ENCODE data around the gene SLC22A13. TPM values are rescaled to one million over a fixed set of nuclear protein-coding genes. Genes with fewer than 3 reads are reported as not detected.

Gene SLC22A13
- total and polyA plus RNA-seq, 9 of the 15 experiments (the other 6 are each of a cell fraction or from before 2014, with no cell fraction given): 0.09 to 0.49 (median 0.17) TPM; not detected in 3

DNA sequence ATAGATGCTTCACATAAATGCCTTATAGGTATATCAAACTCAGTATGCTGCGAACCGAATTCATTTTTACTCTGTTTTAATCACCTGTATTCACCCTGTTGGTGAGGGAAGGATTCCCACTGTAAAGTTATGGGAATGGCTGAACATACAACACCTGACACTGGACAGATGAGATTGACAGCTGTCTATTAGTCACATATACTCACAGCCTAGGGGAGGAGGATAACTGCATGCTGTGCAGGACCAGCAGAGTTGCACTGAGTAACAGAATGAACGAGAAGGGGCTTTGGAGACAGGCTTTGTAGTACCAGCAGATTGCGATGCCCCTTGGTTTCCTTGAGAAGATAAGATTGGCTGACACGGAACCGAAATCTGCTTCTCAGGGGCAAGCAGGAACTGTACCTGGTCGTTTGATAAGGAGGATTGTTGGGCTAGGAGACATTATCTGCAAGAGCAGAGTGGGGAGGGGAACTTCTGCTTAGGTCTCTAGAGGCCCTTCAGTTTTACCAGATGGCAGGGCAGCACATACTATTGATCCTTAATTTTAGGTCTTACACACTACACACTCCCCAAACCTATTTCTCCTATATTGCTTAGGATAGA lies 43.5 kb upstream of the SLC22A13 start (continued):
- TF ChIP-seq ZBTB7A (IDR thresholded peaks at IDR 0.05; ENCODE audit: borderline replicate concordance, control insufficient read depth, low read depth, low read length) (no peak), ELK3 (CRISPR knock-in tag; IDR thresholded peaks at IDR 0.05) (no peak), NUFIP1 (IDR thresholded peaks at IDR 0.05; ENCODE audit: partially characterized antibody) (no peak), NR1H2 (CRISPR knock-in tag; IDR thresholded peaks at IDR 0.05) (no peak), ETS2 (tag; IDR thresholded peaks at IDR 0.05; ENCODE audit: borderline replicate concordance, poor library complexity, severe bottlenecking) (no peak), TCF7 (IDR thresholded peaks at IDR 0.05; ENCODE audit: borderline replicate concordance) (no peak), CEBPB (tag; IDR thresholded peaks at IDR 0.05) (no peak), HMBOX1 (IDR thresholded peaks at IDR 0.05) (no peak), JUNB (CRISPR knock-in tag; conservative IDR thresholded peaks at IDR 0.05) (no peak), GATA2 (CRISPR knock-in tag; IDR thresholded peaks at IDR 0.05) (0 out of 2 replicates have a peak, but pooled peaks have one; percentile 19), MXI1 (IDR thresholded peaks at IDR 0.05; ENCODE audit: low read depth, low read length) (no peak), SOX6 (IDR thresholded peaks at IDR 0.05) (peak; percentile 52; the same call in 1 of the 2 replicates)
- TF ChIP-seq, protein P1, sequence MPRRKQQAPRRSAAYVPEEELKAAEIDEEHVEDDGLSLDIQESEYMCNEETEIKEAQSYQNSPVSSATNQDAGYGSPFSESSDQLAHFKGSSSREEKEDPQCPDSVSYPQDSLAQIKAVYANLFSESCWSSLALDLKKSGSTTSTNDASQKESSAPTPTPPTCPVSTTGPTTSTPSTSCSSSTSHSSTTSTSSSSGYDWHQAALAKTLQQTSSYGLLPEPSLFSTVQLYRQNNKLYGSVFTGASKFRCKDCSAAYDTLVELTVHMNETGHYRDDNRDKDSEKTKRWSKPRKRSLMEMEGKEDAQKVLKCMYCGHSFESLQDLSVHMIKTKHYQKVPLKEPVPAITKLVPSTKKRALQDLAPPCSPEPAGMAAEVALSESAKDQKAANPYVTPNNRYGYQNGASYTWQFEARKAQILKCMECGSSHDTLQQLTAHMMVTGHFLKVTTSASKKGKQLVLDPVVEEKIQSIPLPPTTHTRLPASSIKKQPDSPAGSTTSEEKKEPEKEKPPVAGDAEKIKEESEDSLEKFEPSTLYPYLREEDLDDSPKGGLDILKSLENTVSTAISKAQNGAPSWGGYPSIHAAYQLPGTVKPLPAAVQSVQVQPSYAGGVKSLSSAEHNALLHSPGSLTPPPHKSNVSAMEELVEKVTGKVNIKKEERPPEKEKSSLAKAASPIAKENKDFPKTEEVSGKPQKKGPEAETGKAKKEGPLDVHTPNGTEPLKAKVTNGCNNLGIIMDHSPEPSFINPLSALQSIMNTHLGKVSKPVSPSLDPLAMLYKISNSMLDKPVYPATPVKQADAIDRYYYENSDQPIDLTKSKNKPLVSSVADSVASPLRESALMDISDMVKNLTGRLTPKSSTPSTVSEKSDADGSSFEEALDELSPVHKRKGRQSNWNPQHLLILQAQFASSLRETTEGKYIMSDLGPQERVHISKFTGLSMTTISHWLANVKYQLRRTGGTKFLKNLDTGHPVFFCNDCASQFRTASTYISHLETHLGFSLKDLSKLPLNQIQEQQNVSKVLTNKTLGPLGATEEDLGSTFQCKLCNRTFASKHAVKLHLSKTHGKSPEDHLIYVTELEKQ (CRISPR knock-in tag; IDR thresholded peaks at IDR 0.05): peak; percentile 67; the same call in 1 of the 2 replicates
- TF ChIP-seq, protein P2, sequence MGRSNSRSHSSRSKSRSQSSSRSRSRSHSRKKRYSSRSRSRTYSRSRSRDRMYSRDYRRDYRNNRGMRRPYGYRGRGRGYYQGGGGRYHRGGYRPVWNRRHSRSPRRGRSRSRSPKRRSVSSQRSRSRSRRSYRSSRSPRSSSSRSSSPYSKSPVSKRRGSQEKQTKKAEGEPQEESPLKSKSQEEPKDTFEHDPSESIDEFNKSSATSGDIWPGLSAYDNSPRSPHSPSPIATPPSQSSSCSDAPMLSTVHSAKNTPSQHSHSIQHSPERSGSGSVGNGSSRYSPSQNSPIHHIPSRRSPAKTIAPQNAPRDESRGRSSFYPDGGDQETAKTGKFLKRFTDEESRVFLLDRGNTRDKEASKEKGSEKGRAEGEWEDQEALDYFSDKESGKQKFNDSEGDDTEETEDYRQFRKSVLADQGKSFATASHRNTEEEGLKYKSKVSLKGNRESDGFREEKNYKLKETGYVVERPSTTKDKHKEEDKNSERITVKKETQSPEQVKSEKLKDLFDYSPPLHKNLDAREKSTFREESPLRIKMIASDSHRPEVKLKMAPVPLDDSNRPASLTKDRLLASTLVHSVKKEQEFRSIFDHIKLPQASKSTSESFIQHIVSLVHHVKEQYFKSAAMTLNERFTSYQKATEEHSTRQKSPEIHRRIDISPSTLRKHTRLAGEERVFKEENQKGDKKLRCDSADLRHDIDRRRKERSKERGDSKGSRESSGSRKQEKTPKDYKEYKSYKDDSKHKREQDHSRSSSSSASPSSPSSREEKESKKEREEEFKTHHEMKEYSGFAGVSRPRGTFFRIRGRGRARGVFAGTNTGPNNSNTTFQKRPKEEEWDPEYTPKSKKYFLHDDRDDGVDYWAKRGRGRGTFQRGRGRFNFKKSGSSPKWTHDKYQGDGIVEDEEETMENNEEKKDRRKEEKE (IDR thresholded peaks at IDR 0.05; ENCODE audit: borderline replicate concordance in 1 of 2, control insufficient read depth in 1 of 2, low read depth in 2 of 2, low read length in 1 of 2): no peak
- TF ChIP-seq, protein P3, sequence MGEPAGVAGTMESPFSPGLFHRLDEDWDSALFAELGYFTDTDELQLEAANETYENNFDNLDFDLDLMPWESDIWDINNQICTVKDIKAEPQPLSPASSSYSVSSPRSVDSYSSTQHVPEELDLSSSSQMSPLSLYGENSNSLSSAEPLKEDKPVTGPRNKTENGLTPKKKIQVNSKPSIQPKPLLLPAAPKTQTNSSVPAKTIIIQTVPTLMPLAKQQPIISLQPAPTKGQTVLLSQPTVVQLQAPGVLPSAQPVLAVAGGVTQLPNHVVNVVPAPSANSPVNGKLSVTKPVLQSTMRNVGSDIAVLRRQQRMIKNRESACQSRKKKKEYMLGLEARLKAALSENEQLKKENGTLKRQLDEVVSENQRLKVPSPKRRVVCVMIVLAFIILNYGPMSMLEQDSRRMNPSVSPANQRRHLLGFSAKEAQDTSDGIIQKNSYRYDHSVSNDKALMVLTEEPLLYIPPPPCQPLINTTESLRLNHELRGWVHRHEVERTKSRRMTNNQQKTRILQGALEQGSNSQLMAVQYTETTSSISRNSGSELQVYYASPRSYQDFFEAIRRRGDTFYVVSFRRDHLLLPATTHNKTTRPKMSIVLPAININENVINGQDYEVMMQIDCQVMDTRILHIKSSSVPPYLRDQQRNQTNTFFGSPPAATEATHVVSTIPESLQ (CRISPR knock-in tag; IDR thresholded peaks at IDR 0.05): no peak

Data from K562 (cell line).